Stimulated activated memory B cell treated with anti-CD40 and anti-IgM and Interleukin-4, amounts not matched to agents 10 μg/mL and 1 μg/mL and 100 μg/mL, for 72 hours (primary cell): ENCODE results near the gene PTCH1.
A peak's percentile ranks its signal among the peaks of the same experiment; 100 is the strongest.

Source experiments
- ATAC-seq: fragments of 150-1000 bp; cut with Tn5 transposase; 2 replicates; pipeline ENCODE4 v1.10.0; 2021
- H3K27ac Mint-ChIP-seq: one replicate; pipeline ENCODE4 v1.8.0; 2022; ENCODE audit warnings: mild to moderate bottlenecking, mixed read lengths
- H3K27me3 Mint-ChIP-seq: one replicate; pipeline ENCODE4 v1.8.0; 2022; ENCODE audit warnings: mixed read lengths
- H3K36me3 Mint-ChIP-seq: one replicate; pipeline ENCODE4 v1.8.0; 2022; ENCODE audit warnings: mixed read lengths
- H3K4me1 Mint-ChIP-seq: one replicate; pipeline ENCODE4 v1.8.0; 2022; ENCODE audit warnings: mixed read lengths
- H3K4me3 Mint-ChIP-seq: one replicate; pipeline ENCODE4 v1.8.0; 2022; ENCODE audit warnings: mild to moderate bottlenecking, moderate library complexity, mixed read lengths
- H3K9me3 Mint-ChIP-seq: one replicate; pipeline ENCODE4 v1.8.0; 2022; ENCODE audit warnings: mixed read lengths

Gene PTCH1

DNA sequence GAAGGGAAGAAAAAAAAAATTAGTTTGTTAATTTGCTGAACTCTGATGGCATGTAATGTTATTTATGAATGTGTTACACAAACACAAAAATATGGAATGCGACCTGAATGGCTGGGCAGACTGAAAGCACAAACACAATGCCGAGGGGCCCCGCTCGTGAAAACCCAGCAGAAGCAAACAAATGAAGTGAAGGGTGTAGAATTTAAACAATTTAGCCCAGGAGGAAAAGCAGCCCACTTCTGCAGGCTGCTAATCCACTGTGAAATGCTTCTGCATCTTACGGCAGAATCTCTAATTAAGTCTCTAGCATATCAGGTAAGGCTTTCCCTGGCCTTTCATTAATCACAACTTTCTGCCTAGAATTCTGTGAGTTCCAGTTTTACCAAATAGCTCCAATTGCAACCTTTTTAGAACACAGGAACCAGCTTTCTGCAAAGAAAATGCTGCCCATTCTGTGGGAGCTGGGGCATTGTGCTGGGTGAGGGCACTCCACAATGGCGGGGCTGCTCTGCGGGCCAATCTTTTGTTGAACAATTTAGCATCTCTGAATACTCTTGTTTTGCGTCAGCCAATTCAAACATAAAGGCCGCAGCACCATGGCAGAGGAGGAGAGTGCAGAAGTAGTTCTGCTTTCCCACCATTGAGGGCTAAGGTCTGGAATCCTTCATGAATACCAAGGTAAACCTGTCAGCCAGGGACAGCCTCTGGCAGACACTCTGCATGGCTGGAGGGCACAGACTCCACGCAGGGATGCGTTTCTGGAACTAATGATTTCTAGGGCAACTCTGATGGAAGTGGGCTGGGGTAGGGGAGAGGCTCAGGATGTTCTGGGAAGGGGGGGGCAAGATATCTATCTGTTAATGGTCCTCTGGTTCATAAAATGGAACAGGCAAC lies 66.4 kb downstream of the PTCH1 start:
- ATAC-seq: no peak
- Mint-ChIP-seq H3K27me3 (peaks cover 9% of the 10 kb centered on the region), H3K4me1 (peaks cover 10% of the 10 kb centered on the region), H3K36me3 (peaks cover 12% of the 10 kb centered on the region), H3K27ac (no peak overlapping the region), H3K9me3 (no peaks in the 10 kb centered on the region), H3K4me3 (no peak overlapping the region)

GRCh38 chr9:95449016-95449415 lies 67.8 kb downstream of the PTCH1 start:
- no peak overlapping the region for H3K4me3 Mint-ChIP-seq
- no peak for ATAC-seq
- no peaks in the 10 kb centered on the region for H3K9me3 Mint-ChIP-seq
- peaks cover 9% of the 10 kb centered on the region for H3K27me3 Mint-ChIP-seq
- H3K36me3 Mint-ChIP-seq: peaks cover 12% of the 10 kb centered on the region
- H3K4me1 Mint-ChIP-seq: peaks cover 10% of the 10 kb centered on the region
- H3K27ac Mint-ChIP-seq: no peak overlapping the region

- no peak overlapping the region for H3K4me3 Mint-ChIP-seq
- peaks cover 12% of the 10 kb centered on the region for H3K36me3 Mint-ChIP-seq
- H3K4me1 Mint-ChIP-seq: peaks cover 10% of the 10 kb centered on the region
- no peaks in the 10 kb centered on the region for H3K9me3 Mint-ChIP-seq
- no peak for ATAC-seq
- H3K27me3 Mint-ChIP-seq: peaks cover 9% of the 10 kb centered on the region
- H3K27ac Mint-ChIP-seq: no peak overlapping the region
Measured at GRCh38 chr9:95447660-95448420, 68.9 kb downstream of the PTCH1 start.

DNA sequence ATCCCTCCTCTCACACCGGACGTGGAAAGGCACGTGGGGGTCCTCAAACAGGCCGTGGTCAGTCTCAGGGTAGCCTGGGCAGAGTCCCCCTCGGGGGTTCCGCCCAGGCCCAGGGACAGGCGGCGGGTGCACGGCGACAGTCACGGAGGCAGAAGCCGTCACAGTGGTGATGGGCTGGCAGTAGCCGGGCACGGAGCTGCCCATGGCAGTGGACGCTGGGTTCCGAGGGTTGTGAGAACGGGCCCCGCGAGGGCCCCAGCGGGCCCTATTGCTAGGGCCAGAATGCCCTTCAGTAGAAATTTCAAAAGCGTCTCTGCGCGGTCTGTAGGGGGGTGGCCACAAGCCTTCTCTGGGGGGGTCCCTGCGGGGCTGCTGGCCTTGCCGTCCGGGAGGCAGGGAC lies 69.8 kb downstream of the PTCH1 start:
- Mint-ChIP-seq H3K27ac (no peak overlapping the region), H3K36me3 (peaks cover 12% of the 10 kb centered on the region), H3K4me3 (no peak overlapping the region), H3K4me1 (peaks cover 10% of the 10 kb centered on the region), H3K9me3 (no peaks in the 10 kb centered on the region), H3K27me3 (peaks cover 9% of the 10 kb centered on the region)
- ATAC-seq: no peak

GRCh38 chr9:95446259-95446658 lies 70.5 kb downstream of the PTCH1 start:
- H3K4me3 Mint-ChIP-seq: no peak overlapping the region
- H3K27ac Mint-ChIP-seq: no peak overlapping the region
- H3K27me3 Mint-ChIP-seq: peaks cover 9% of the 10 kb centered on the region
- no peaks in the 10 kb centered on the region for H3K9me3 Mint-ChIP-seq
- no peak for ATAC-seq
- peaks cover 10% of the 10 kb centered on the region for H3K4me1 Mint-ChIP-seq
- peaks cover 12% of the 10 kb centered on the region for H3K36me3 Mint-ChIP-seq

GRCh38 chr9:95444160-95444559 lies 72.6 kb downstream of the PTCH1 start:
- Mint-ChIP-seq H3K27me3 (peaks cover 16% of the 10 kb centered on the region), H3K9me3 (no peaks in the 10 kb centered on the region), H3K4me1 (peaks cover 10% of the 10 kb centered on the region), H3K27ac (no peak overlapping the region), H3K4me3 (no peak overlapping the region), H3K36me3 (peaks cover 5% of the 10 kb centered on the region)
- no peak for ATAC-seq

DNA sequence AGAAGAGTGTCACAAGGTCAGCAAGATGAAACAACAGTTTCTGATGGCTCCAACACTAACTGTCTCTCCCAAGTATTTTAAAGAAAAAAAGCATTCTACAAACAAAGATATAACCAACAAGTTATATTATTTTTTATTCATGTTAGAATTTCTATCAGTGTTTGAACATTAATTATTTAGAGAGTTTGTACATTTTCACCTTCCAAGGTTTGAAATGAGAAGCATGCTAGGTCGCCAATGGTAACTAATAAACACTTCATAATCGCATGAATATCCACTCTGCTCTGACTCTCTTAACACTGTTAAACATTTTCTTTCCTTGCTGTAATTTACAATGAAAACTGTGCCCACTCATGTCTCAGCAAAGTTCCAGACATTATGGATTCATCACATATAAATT lies 73.5 kb downstream of the PTCH1 start:
- peaks cover 5% of the 10 kb centered on the region for H3K36me3 Mint-ChIP-seq
- H3K4me1 Mint-ChIP-seq: peaks cover 10% of the 10 kb centered on the region
- no peaks in the 10 kb centered on the region for H3K9me3 Mint-ChIP-seq
- no peak overlapping the region for H3K4me3 Mint-ChIP-seq
- H3K27me3 Mint-ChIP-seq: peaks cover 17% of the 10 kb centered on the region
- no peak for ATAC-seq
- no peak overlapping the region for H3K27ac Mint-ChIP-seq

DNA sequence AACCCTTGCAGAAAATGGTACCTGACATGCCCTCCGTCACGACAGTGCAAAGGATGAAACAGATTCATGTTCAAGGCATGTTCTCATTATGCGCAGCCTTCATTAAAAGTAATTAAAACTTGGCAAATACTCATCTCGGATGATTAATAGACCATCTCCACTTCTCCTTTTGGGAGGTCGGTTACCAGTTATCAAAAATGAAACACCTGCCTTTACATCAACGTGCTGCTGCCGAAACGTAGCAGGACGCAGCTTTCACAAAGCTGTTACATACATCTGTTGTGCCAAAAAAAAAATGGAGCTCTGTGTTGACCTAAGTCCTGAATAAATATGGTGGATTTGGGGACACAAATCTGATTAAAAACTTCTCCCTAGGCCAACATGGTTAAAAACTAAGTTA lies 75.7 kb downstream of the PTCH1 start:
- Mint-ChIP-seq H3K36me3 (no peaks in the 10 kb centered on the region), H3K27me3 (peaks cover 9% of the 10 kb centered on the region), H3K27ac (no peak overlapping the region), H3K4me1 (no peaks in the 10 kb centered on the region), H3K4me3 (no peak overlapping the region), H3K9me3 (no peaks in the 10 kb centered on the region)
- ATAC-seq: no peak

GRCh38 chr9:95440447-95440846 lies 76.3 kb downstream of the PTCH1 start:
- no peak overlapping the region for H3K27ac Mint-ChIP-seq
- H3K9me3 Mint-ChIP-seq: no peaks in the 10 kb centered on the region
- H3K36me3 Mint-ChIP-seq: no peaks in the 10 kb centered on the region
- ATAC-seq: no peak
- peaks cover 9% of the 10 kb centered on the region for H3K27me3 Mint-ChIP-seq
- H3K4me1 Mint-ChIP-seq: no peaks in the 10 kb centered on the region
- no peak overlapping the region for H3K4me3 Mint-ChIP-seq

GRCh38 chr9:95438561-95439357 lies 78.0 kb downstream of the PTCH1 start:
- no peaks in the 10 kb centered on the region for H3K36me3 Mint-ChIP-seq
- ATAC-seq: no peak
- H3K9me3 Mint-ChIP-seq: peaks cover 7% of the 10 kb centered on the region
- H3K4me1 Mint-ChIP-seq: no peaks in the 10 kb centered on the region
- peaks cover 9% of the 10 kb centered on the region for H3K27me3 Mint-ChIP-seq
- H3K27ac Mint-ChIP-seq: no peak overlapping the region
- no peak overlapping the region for H3K4me3 Mint-ChIP-seq

DNA sequence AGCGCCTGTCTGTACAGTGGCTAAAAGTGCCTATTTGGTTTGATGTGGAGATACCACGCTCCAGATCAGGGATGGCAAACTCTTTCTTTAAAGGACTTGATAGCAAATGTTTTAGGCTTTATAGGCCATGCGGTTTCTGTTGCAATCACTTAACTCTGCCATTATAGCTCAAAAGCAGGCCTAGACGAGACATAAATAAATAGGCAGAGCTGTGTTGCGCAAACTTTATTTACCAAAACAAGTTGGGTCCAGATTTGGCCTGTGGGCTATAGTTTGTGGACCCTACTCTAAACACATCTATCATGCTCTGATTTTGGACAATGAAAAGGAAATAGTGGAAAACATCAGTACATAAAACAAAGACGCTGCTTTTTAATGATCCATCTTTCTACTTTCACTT lies 79.2 kb downstream of the PTCH1 start:
- Mint-ChIP-seq H3K9me3 (peaks cover 12% of the 10 kb centered on the region), H3K36me3 (no peaks in the 10 kb centered on the region), H3K27ac (no peak overlapping the region), H3K27me3 (peaks cover 9% of the 10 kb centered on the region), H3K4me1 (no peaks in the 10 kb centered on the region), H3K4me3 (no peak overlapping the region)
- ATAC-seq: no peak

DNA sequence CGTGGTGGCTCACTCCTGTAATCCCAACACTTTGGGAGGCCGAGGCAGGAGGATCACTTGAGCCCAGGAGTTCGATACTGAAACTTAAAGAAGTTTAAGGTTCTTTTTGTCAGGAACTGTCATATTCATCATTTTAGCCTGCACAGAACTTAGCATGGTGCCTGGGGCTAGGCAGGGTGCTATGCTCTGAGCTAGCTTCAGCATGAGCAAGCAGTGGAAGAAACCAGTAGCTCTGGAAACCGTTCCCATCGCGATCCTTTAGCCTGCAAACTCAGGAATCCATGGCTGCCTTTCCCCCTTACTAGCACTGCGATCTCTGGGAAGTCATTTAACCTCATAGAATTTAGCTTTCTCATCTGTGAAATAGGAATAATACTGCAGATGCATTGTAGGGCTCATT lies 80.4 kb downstream of the PTCH1 start:
- Mint-ChIP-seq H3K4me3 (no peak overlapping the region), H3K27me3 (peaks cover 9% of the 10 kb centered on the region), H3K36me3 (no peaks in the 10 kb centered on the region), H3K27ac (no peak overlapping the region), H3K4me1 (no peaks in the 10 kb centered on the region), H3K9me3 (peaks cover 13% of the 10 kb centered on the region)
- ATAC-seq: no peak

GRCh38 chr9:95435074-95435728 lies 81.6 kb downstream of the PTCH1 start:
- Mint-ChIP-seq H3K4me3 (no peak overlapping the region), H3K36me3 (no peaks in the 10 kb centered on the region), H3K27ac (no peak overlapping the region)

GRCh38 chr9:95434116-95435073 lies 82.4 kb downstream of the PTCH1 start:
- peak; percentile 41 for ATAC-seq
- H3K27me3 Mint-ChIP-seq: peaks cover 4% of the 10 kb centered on the region
- H3K9me3 Mint-ChIP-seq: peaks cover 20% of the 10 kb centered on the region
- H3K4me3 Mint-ChIP-seq: no peak overlapping the region
- no peaks in the 10 kb centered on the region for H3K4me1 Mint-ChIP-seq
- no peaks in the 10 kb centered on the region for H3K36me3 Mint-ChIP-seq
- H3K27ac Mint-ChIP-seq: no peak overlapping the region

More at GRCh38 chr9:95435074-95435728, 81.6 kb downstream of the PTCH1 start:
- H3K4me1 Mint-ChIP-seq: no peaks in the 10 kb centered on the region
- peaks cover 17% of the 10 kb centered on the region for H3K9me3 Mint-ChIP-seq
- no peak for ATAC-seq
- peaks cover 9% of the 10 kb centered on the region for H3K27me3 Mint-ChIP-seq
